ENCODE data around the gene E2F4.

DNA sequence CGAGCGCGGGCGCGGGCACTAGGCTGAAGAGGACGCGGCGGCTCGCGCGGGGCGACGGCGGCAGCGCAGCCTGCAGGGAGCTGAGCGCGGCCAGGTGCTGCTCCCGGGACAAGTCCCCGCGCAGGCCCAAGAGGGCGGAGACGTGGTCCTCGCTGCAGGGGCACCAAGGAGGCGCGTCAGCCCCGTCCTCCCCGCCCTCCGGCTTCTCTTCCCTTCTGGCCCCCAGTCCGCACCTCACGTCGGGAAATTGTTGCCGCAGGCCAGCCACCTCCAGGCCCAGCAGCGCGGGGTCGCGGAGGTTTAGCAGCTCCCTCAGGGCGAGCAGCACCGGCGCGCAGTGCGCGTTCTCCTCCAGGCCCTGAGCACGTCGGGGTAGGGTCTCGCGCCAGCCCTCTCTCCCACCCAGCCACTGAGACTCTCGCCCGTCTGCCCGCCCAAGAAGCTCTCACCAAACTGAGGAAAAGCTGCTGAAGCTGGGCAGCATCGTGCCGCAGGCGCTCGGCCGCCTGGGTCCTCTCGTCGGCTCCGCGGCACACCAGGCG is 7.4 kb upstream of the E2F4 start:
- TF ChIP-seq, protein P1, sequence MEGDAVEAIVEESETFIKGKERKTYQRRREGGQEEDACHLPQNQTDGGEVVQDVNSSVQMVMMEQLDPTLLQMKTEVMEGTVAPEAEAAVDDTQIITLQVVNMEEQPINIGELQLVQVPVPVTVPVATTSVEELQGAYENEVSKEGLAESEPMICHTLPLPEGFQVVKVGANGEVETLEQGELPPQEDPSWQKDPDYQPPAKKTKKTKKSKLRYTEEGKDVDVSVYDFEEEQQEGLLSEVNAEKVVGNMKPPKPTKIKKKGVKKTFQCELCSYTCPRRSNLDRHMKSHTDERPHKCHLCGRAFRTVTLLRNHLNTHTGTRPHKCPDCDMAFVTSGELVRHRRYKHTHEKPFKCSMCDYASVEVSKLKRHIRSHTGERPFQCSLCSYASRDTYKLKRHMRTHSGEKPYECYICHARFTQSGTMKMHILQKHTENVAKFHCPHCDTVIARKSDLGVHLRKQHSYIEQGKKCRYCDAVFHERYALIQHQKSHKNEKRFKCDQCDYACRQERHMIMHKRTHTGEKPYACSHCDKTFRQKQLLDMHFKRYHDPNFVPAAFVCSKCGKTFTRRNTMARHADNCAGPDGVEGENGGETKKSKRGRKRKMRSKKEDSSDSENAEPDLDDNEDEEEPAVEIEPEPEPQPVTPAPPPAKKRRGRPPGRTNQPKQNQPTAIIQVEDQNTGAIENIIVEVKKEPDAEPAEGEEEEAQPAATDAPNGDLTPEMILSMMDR (IDR thresholded peaks at IDR 0.05; ENCODE audit: low read depth, low read length) = no peak
- no peak for TF ChIP-seq POLR2A (IDR thresholded peaks at IDR 0.05; ENCODE audit: extremely low read depth, insufficient read length)

Measured in NB4 (cell line).